Measurements from ENCODE around the gene JMJD8. TPM values are rescaled to one million over a fixed set of nuclear protein-coding genes. Genes with fewer than 3 reads are reported as not detected.

The JMJD8 gene
- total RNA-seq, 1 donor from 2014 or later = 158 TPM

Other genes with a start within 250 kb of the JMJD8 start
- 249 TPM for gene CAPN15, start 156.6 kb downstream of the JMJD8 start, total RNA-seq
- gene PRR35, start 123.9 kb downstream of the JMJD8 start, total RNA-seq = not detected
- gene NHLRC4, start 117.3 kb downstream of the JMJD8 start, total RNA-seq = not detected
- 70.2 TPM for gene PIGQ, start 114.4 kb downstream of the JMJD8 start, total RNA-seq
- gene RAB40C, start 94.3 kb downstream of the JMJD8 start, total RNA-seq = 29.8 TPM
- gene WFIKKN1, start 53.3 kb downstream of the JMJD8 start, total RNA-seq = not detected
- gene METTL26, start 48.0 kb downstream of the JMJD8 start, total RNA-seq = 523 TPM
- 92.9 TPM for gene MCRIP2, start 42.5 kb downstream of the JMJD8 start, total RNA-seq
- 50.0 TPM for gene WDR90, start 35.0 kb downstream of the JMJD8 start, total RNA-seq
- 41.8 TPM for gene RHOT2, start 16.2 kb downstream of the JMJD8 start, total RNA-seq
- 1.1 TPM for gene RHBDL1, start 8.7 kb downstream of the JMJD8 start, total RNA-seq
- gene STUB1, start 3.9 kb downstream of the JMJD8 start, total RNA-seq = 258 TPM
- gene WDR24, start 6.1 kb upstream of the JMJD8 start, total RNA-seq = 11.4 TPM
- gene FBXL16, start 21.5 kb upstream of the JMJD8 start, total RNA-seq = not detected
- gene METRN, start 30.8 kb upstream of the JMJD8 start, total RNA-seq = 118 TPM
- 105 TPM for gene ANTKMT, start 36.8 kb upstream of the JMJD8 start, total RNA-seq
- 8.2 TPM for gene CCDC78, start 42.1 kb upstream of the JMJD8 start, total RNA-seq
- 9.7 TPM for gene HAGHL, start 42.8 kb upstream of the JMJD8 start, total RNA-seq
- gene CIAO3, start 56.7 kb upstream of the JMJD8 start, total RNA-seq = 103 TPM
- 1.7 TPM for gene MSLN, start 76.4 kb upstream of the JMJD8 start, total RNA-seq
- gene RPUSD1, start 104.0 kb upstream of the JMJD8 start, total RNA-seq = 4.8 TPM
- gene CHTF18, start 104.3 kb upstream of the JMJD8 start, total RNA-seq = 19.9 TPM
- gene GNG13, start 116.4 kb upstream of the JMJD8 start, total RNA-seq = not detected